ENCODE measurements around the gene KCTD20. TPM values are rescaled to one million over a fixed set of nuclear protein-coding genes. Genes with fewer than 3 reads are reported as not detected.

The KCTD20 gene
- total and polyA plus RNA-seq, 2 of the 13 experiments (the other 11 are each of a cell fraction or from before 2014, with no cell fraction given) = 52.7 to 67.1 TPM

GRCh38 chr6:36426622-36427021 lies 16.2 kb upstream of the KCTD20 start (continued):
- no peak for TF ChIP-seq REST (IDR thresholded peaks at IDR 0.05; ENCODE audit: borderline replicate concordance in 1 of 2, low read depth in 1 of 2, low read length in 2 of 2)

- in situ Hi-C loops (cut with HindIII; ENCODE audit: extremely low pct_ligation_motif_present, low pct_unique_long_range_greater_than_20kb) (no loop called here), intact Hi-C loops (cut with micrococcal nuclease; ENCODE audit: unreplicated experiment) (no loop called here)
- POLR2A ChIA-PET = interaction anchor here (2.7 kb wide), 1 partner anchor 12 kb away, joined by 10 read pairs; no protein-coding TSS in a partner anchor
- Histone ChIP-seq H4K20me1 (ENCODE audit: insufficient read depth, low read length) (no peaks in the 10 kb centered on the region), H3K9me3 (ENCODE audit: low read length) (no peaks in the 10 kb centered on the region), H3K4me1 (ENCODE audit: insufficient read depth, low read length) (peaks cover 45% of the 10 kb centered on the region), H3K27me3 (ENCODE audit: control insufficient read depth in 1 of 2, insufficient read depth in 2 of 2, low read length in 2 of 2) (no peaks in the 10 kb centered on the region), H3K27ac (ENCODE audit: extremely low read length, insufficient read depth, low read length) (no peak overlapping the region), H2AFZ (ENCODE audit: low read length) (no peak overlapping the region), H3K4me3 (replicated peaks in 1 of 3; ENCODE audit: insufficient read depth in 1 of 3, low read depth in 2 of 3, low read length in 3 of 3) (no peak overlapping the region), H3K9ac (ENCODE audit: insufficient read depth, low read depth, low read length) (no peak overlapping the region), H3K79me2 (ENCODE audit: insufficient read depth, low read length) (no peaks in the 10 kb centered on the region), H3K36me3 (replicated peaks in 1 of 2; ENCODE audit: control insufficient read depth in 1 of 2, insufficient read depth in 2 of 2, low read length in 2 of 2) (no peaks in the 10 kb centered on the region), H3K4me2 (ENCODE audit: low read depth, low read length) (no peak overlapping the region)
- peak; percentile 69 for TF ChIP-seq CTCF (CRISPR knock-in tag; IDR thresholded peaks at IDR 0.05)
- 0 out of 2 replicates have a peak, but pooled peaks have one; percentile 43 for TF ChIP-seq RAD21 (CRISPR knock-in tag; IDR thresholded peaks at IDR 0.05)
- peak; percentile 25 for TF ChIP-seq STAG1 (CRISPR knock-in tag; IDR thresholded peaks at IDR 0.05)
- no peak for TF ChIP-seq ZNF407 (CRISPR knock-in tag; IDR thresholded peaks at IDR 0.05; ENCODE audit: not compliant biosample characterization)
- peak; percentile 12; the same call in 1 of the 2 replicates for TF ChIP-seq SMC3 (IDR thresholded peaks at IDR 0.05; ENCODE audit: low read length)
- no peak for TF ChIP-seq ZFP36L2 (CRISPR knock-in tag; IDR thresholded peaks at IDR 0.05)
- no peak for TF ChIP-seq ZSCAN9 (CRISPR knock-in tag; IDR thresholded peaks at IDR 0.05; ENCODE audit: borderline replicate concordance)
- DNase-seq (ENCODE audit: low spot score) = no peak
- FAIRE-seq = peak; percentile 21
- ATAC-seq = peak; percentile 69
- CTCF ChIA-PET (ENCODE audit: low intra/inter-chr PET ratio, low total read pairs) = no interaction called here
- no TSS peak for BruUV-seq (replicated peaks)
- WGBS (ENCODE audit: low lambda C conversion rate) = 68% methylated on average over 4 of the region's 4 CpGs
Measured at GRCh38 chr6:36428911-36429310, 13.9 kb upstream of the KCTD20 start.

Measured in HepG2 (cell line).